ENCODE measurements around the gene NUMB. TPM values are rescaled to one million over a fixed set of nuclear protein-coding genes. Genes with fewer than 3 reads are reported as not detected.

NUMB gene
- total RNA-seq, 1 experiment from 2014 or later: 81.5 TPM

DNA sequence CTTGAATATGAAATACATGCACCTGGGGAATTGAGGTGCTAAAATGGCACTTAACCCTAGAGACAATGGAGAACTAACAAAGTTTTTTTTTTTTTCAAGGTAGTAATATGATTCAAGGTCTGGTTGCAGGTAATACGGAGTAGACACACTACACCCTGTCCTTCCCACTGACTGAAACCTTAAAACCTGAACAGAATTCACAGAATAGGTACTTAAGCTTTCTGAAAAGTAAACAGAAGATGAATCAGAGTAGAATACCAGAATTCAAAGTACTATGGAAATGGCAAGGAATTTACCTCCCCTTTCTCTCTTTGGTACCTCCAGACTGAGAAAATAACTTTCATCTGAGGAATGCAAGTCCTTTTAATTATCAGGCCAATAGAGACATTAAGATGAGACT is 133.8 kb downstream of the NUMB start:
- DNase-seq (ENCODE audit: unreplicated experiment): no peak
- intact Hi-C loops (cut with micrococcal nuclease): no loop called here
- CTCF ChIA-PET: no interaction called here

GRCh38 chr14:73323896-73324399 is 134.4 kb downstream of the NUMB start:
- no peak for DNase-seq (ENCODE audit: unreplicated experiment)
- Mint-ChIP-seq H3K4me3 (ENCODE audit: unreplicated experiment) (no peak overlapping the region), H3K27me3 (ENCODE audit: insufficient read depth, unreplicated experiment) (no peaks in the 10 kb centered on the region), H3K4me1 (ENCODE audit: insufficient read depth, unreplicated experiment) (no peaks in the 10 kb centered on the region), H3K9me3 (ENCODE audit: unreplicated experiment) (no peaks in the 10 kb centered on the region), H3K36me3 (ENCODE audit: insufficient read depth, unreplicated experiment) (peaks cover 5% of the 10 kb centered on the region), H3K27ac (ENCODE audit: low read depth, unreplicated experiment) (no peak overlapping the region)
- no TSS peak for BruUV-seq (replicated peaks)
- CTCF ChIA-PET: interaction anchor here (1.2 kb wide), 1 partner anchor 37 kb away, joined by 3 read pairs; no protein-coding TSS in a partner anchor
- intact Hi-C loops (cut with micrococcal nuclease): no loop called here
- TF ChIP-seq, protein P1, sequence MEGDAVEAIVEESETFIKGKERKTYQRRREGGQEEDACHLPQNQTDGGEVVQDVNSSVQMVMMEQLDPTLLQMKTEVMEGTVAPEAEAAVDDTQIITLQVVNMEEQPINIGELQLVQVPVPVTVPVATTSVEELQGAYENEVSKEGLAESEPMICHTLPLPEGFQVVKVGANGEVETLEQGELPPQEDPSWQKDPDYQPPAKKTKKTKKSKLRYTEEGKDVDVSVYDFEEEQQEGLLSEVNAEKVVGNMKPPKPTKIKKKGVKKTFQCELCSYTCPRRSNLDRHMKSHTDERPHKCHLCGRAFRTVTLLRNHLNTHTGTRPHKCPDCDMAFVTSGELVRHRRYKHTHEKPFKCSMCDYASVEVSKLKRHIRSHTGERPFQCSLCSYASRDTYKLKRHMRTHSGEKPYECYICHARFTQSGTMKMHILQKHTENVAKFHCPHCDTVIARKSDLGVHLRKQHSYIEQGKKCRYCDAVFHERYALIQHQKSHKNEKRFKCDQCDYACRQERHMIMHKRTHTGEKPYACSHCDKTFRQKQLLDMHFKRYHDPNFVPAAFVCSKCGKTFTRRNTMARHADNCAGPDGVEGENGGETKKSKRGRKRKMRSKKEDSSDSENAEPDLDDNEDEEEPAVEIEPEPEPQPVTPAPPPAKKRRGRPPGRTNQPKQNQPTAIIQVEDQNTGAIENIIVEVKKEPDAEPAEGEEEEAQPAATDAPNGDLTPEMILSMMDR (IDR thresholded peaks at IDR 0.05; ENCODE audit: unreplicated experiment): no peak
- POLR2A ChIA-PET: interaction anchor here (0.6 to 0.7 kb wide), 2 partner anchors 140 to 362 kb away, joined by 3 read pairs; no protein-coding TSS in a partner anchor

More for the DNA sequence above, 133.8 kb downstream of the NUMB start:
- H3K36me3 Mint-ChIP-seq (ENCODE audit: insufficient read depth, unreplicated experiment): peaks cover 5% of the 10 kb centered on the region
- TF ChIP-seq, protein P1 (IDR thresholded peaks at IDR 0.05; ENCODE audit: unreplicated experiment): no peak
- H3K4me3 Mint-ChIP-seq (ENCODE audit: unreplicated experiment): no peak overlapping the region
- H3K4me1 Mint-ChIP-seq (ENCODE audit: insufficient read depth, unreplicated experiment): no peaks in the 10 kb centered on the region
- no peaks in the 10 kb centered on the region for H3K9me3 Mint-ChIP-seq (ENCODE audit: unreplicated experiment)
- no peaks in the 10 kb centered on the region for H3K27me3 Mint-ChIP-seq (ENCODE audit: insufficient read depth, unreplicated experiment)
- POLR2A ChIA-PET: interaction anchor here (1.2 kb wide), 1 partner anchor 14 kb away, joined by 4 read pairs; no protein-coding TSS in a partner anchor
- no TSS peak for BruUV-seq (replicated peaks)
- no peak overlapping the region for H3K27ac Mint-ChIP-seq (ENCODE audit: low read depth, unreplicated experiment)

DNA sequence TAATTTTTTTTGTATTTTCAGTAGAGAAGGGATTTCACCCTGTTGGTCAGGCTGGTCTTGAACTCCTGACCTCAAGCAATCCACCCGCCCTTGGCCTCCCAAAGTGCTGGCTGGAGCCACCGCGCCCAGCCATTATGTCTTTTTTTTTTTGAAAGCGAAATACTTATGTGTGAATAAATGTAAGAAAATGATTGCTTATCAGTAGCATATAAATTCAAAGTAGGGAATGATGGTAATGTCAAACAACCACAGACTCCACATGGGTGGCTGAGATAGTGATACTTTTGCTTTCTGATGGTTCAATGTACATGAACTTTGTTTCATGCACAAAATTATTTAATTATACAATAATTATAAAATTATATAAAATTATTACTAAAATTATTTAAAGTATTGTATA is 145.2 kb downstream of the NUMB start:
- Mint-ChIP-seq H3K36me3 (ENCODE audit: insufficient read depth, unreplicated experiment) (no peaks in the 10 kb centered on the region), H3K27me3 (ENCODE audit: insufficient read depth, unreplicated experiment) (no peaks in the 10 kb centered on the region), H3K4me3 (ENCODE audit: unreplicated experiment) (no peak overlapping the region), H3K27ac (ENCODE audit: low read depth, unreplicated experiment) (no peak overlapping the region), H3K4me1 (ENCODE audit: insufficient read depth, unreplicated experiment) (peaks cover 5% of the 10 kb centered on the region), H3K9me3 (ENCODE audit: unreplicated experiment) (no peaks in the 10 kb centered on the region)
- BruUV-seq (replicated peaks): no TSS peak
- ChIA-PET POLR2A (no interaction called here), CTCF (no interaction called here)
- DNase-seq (ENCODE audit: unreplicated experiment): no peak
- intact Hi-C loops (cut with micrococcal nuclease): loop anchor here (5.0 kb wide), 1 partner anchor 149 kb away; no protein-coding TSS in a partner anchor
- TF ChIP-seq, protein P1 (IDR thresholded peaks at IDR 0.05; ENCODE audit: unreplicated experiment): no peak

GRCh38 chr14:73312687-73313086 is 145.7 kb downstream of the NUMB start:
- ChIA-PET CTCF (no interaction called here), POLR2A (no interaction called here)
- Mint-ChIP-seq H3K4me3 (ENCODE audit: unreplicated experiment) (no peak overlapping the region), H3K36me3 (ENCODE audit: insufficient read depth, unreplicated experiment) (no peaks in the 10 kb centered on the region), H3K9me3 (ENCODE audit: unreplicated experiment) (no peaks in the 10 kb centered on the region), H3K4me1 (ENCODE audit: insufficient read depth, unreplicated experiment) (peaks cover 5% of the 10 kb centered on the region), H3K27me3 (ENCODE audit: insufficient read depth, unreplicated experiment) (no peaks in the 10 kb centered on the region), H3K27ac (ENCODE audit: low read depth, unreplicated experiment) (no peak overlapping the region)
- BruUV-seq (replicated peaks): no TSS peak
- TF ChIP-seq, protein P1 (IDR thresholded peaks at IDR 0.05; ENCODE audit: unreplicated experiment): no peak
- DNase-seq (ENCODE audit: unreplicated experiment): no peak
- intact Hi-C loops (cut with micrococcal nuclease): loop anchor here (5.0 kb wide), 1 partner anchor 150 kb away; no protein-coding TSS in a partner anchor
